OCI-LY1 (cell line): ENCODE measurements around the gene TCEA3.

ENCODE experiments used
- EZH2 ChIP-seq: fragments of 200-600 bp; sonication (generic), shearing (Covaris generic); IDR thresholded peaks from 2 replicates; pipeline ENCODE4 v1.8.0; 2017; ENCODE audit warnings: borderline replicate concordance, mixed run types, mild to moderate bottlenecking, antibody characterized with exemption, low read length, moderate library complexity, mixed read lengths
- TF ChIP-seq, protein P1 (sequence below): fragments of 200-600 bp; sonication (generic), shearing (Covaris generic); IDR thresholded peaks from 2 replicates; pipeline ENCODE4 v1.5.1; 2017; ENCODE audit warnings: mild to moderate bottlenecking, antibody characterized with exemption, low read length, moderate library complexity, mixed read lengths

DNA sequence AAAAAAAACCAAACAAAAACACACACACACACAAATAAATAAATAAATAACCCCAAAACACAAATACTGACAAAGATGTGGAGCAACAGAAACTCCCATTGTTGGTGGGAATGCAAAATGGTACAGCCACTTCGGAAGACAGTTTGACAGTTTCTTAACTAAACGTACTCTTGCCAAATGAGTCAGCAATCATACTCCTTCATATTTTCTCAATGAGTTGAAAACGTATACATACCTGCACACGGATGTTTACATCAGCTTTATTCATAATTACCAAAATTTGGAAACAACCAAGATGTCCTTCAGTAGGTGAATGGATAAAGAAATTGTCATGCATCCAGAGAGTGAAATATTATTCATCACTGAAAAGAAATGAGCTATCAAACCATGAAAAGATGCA, 36.0 kb upstream of the TCEA3 start:
- TF ChIP-seq, protein P1, sequence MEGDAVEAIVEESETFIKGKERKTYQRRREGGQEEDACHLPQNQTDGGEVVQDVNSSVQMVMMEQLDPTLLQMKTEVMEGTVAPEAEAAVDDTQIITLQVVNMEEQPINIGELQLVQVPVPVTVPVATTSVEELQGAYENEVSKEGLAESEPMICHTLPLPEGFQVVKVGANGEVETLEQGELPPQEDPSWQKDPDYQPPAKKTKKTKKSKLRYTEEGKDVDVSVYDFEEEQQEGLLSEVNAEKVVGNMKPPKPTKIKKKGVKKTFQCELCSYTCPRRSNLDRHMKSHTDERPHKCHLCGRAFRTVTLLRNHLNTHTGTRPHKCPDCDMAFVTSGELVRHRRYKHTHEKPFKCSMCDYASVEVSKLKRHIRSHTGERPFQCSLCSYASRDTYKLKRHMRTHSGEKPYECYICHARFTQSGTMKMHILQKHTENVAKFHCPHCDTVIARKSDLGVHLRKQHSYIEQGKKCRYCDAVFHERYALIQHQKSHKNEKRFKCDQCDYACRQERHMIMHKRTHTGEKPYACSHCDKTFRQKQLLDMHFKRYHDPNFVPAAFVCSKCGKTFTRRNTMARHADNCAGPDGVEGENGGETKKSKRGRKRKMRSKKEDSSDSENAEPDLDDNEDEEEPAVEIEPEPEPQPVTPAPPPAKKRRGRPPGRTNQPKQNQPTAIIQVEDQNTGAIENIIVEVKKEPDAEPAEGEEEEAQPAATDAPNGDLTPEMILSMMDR, result no peak
- no peak for TF ChIP-seq EZH2
